HG02571 (cell line): ENCODE measurements around the gene RIPOR3.
"Not testable (repeated sequence)": the region's sequence is repeated elsewhere in the genome, so short reads cannot be mapped to it uniquely, and the experiment has no call there.

Experiments used
- ATAC-seq: cut with Tn5 transposase; IDR thresholded peaks from one replicate; pipeline ENCODE4 v1.9.1; 2021; ENCODE audit warnings: mild to moderate bottlenecking, moderate library complexity; ENCODE audit not compliant: unreplicated experiment

The RIPOR3 gene

GRCh38 chr20:50635014-50635557 is 56.3 kb downstream of the RIPOR3 start:
- no peak for ATAC-seq

- ATAC-seq, result no peak
Observed at GRCh38 chr20:50634191-50634590, 57.2 kb downstream of the RIPOR3 start.

- ATAC-seq, result no peak
Observed at GRCh38 chr20:50633361-50633760, 58.0 kb downstream of the RIPOR3 start.

- ATAC-seq, result no peak
Observed at GRCh38 chr20:50632701-50633100, 58.6 kb downstream of the RIPOR3 start.

GRCh38 chr20:50632236-50632635 is 59.1 kb downstream of the RIPOR3 start:
- no peak for ATAC-seq

- ATAC-seq, result no peak
Observed at GRCh38 chr20:50630578-50631263, 60.6 kb downstream of the RIPOR3 start.

GRCh38 chr20:50629670-50630045 is 61.7 kb downstream of the RIPOR3 start:
- no peak for ATAC-seq

GRCh38 chr20:50628853-50629669 is 62.3 kb downstream of the RIPOR3 start:
- ATAC-seq, result no peak

- ATAC-seq, result no peak
Observed at GRCh38 chr20:50628332-50628731, 63.0 kb downstream of the RIPOR3 start.

GRCh38 chr20:50627747-50628146 is 63.6 kb downstream of the RIPOR3 start:
- ATAC-seq, result no peak

GRCh38 chr20:50625986-50626677 is 65.2 kb downstream of the RIPOR3 start:
- ATAC-seq, result no peak

GRCh38 chr20:50624351-50625016 is 66.9 kb downstream of the RIPOR3 start:
- no peak for ATAC-seq

GRCh38 chr20:50621068-50621665 is 70.2 kb downstream of the RIPOR3 start:
- no peak for ATAC-seq

- ATAC-seq, result not testable (repeated sequence)
Observed at GRCh38 chr20:50620459-50620858, 70.9 kb downstream of the RIPOR3 start.

GRCh38 chr20:50618537-50618936 is 72.8 kb downstream of the RIPOR3 start:
- ATAC-seq, result no peak

- ATAC-seq, result no peak
Observed at GRCh38 chr20:50617022-50617421, 74.3 kb downstream of the RIPOR3 start.

GRCh38 chr20:50615407-50615806 is 75.9 kb downstream of the RIPOR3 start:
- ATAC-seq, result no peak

- no peak for ATAC-seq
Observed at GRCh38 chr20:50613438-50614169, 77.7 kb downstream of the RIPOR3 start.

- no peak for ATAC-seq
Observed at GRCh38 chr20:50611128-50611810, 80.1 kb downstream of the RIPOR3 start.
